ENCODE data around the gene PHRF1.

PHRF1 gene

DNA sequence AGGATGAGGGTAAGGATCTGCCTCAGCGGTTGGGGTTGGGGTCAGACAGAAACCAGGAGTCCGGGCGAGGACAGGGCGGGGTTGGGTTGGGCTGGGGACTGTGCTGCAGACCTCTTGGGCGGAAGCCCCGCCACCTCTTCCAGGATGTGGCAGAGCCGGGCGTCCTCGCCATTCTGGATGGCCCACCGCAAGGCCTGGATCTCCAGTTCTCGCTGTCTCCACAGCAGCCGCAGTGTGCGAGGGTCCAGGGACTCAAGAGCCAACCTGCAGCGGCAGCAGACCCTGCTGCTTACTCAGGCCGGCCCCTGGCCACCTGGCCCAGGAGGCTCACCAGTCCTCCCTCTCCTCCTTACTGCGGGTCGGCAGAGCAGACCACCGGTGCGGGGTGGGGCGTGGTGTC lies 17.8 kb upstream of the PHRF1 start:
- no peak for TF ChIP-seq CTCF (IDR thresholded peaks at IDR 0.05; ENCODE audit: low read length)
- TF ChIP-seq EZH2phosphoT487 (IDR thresholded peaks at IDR 0.05; ENCODE audit: low read length), result no peak
- Histone ChIP-seq H3K27ac (ENCODE audit: low read length) (no peak overlapping the region), H3K79me2 (ENCODE audit: low read length) (peaks cover 15% of the 10 kb centered on the region), H3K27me3 (replicated peaks; ENCODE audit: insufficient read depth, low read length) (peaks cover 28% of the 10 kb centered on the region), H4K20me1 (ENCODE audit: insufficient read depth, low read length) (no peaks in the 10 kb centered on the region), H3F3A (ENCODE audit: insufficient read depth, low read length) (no peaks in the 10 kb centered on the region), H3K4me2 (ENCODE audit: low read depth, low read length) (no peak overlapping the region), H2AFZ (ENCODE audit: low read length) (no peak overlapping the region), H3K4me3 (ENCODE audit: low read length) (no peak overlapping the region), H3K9me2 (replicated peaks; ENCODE audit: insufficient read depth, low read length) (no peaks in the 10 kb centered on the region), H3K9ac (ENCODE audit: low read length) (no peak overlapping the region), H3K4me1 (ENCODE audit: low read length) (peaks cover 6% of the 10 kb centered on the region), H3K9me3 (replicated peaks; ENCODE audit: insufficient read depth, low read length) (no peaks in the 10 kb centered on the region), H3K36me3 (replicated peaks; ENCODE audit: insufficient read depth, low read length) (no peaks in the 10 kb centered on the region)
- no peak for DNase-seq

DNA sequence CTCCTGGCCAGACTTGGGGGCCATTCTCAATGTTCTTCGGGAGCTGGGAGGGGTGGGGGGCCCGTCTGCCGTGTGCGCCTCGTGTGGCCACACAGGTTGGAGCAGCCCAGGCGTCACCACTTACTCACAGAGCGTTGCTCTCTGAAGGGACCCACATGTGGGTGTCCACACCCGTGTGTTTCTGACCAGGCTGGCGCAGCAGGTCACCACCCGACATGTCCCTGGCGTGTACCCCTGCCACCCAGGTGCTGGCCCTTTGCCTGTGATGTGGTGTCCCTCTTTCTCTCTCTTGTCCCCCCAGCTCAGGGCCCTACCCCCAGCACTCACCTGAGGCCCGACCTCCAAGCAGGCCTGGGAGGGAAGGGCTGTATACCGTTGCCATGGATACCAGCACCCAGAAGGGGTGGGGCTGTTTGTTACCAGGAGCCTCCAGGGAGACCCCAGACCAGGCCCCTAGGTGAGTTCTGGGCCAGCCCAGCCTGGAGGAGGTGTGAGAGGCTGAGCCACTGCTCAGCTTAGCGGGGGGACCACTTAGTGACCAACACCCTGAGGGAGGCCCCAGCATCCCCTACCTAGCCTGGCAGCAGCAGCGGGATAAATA lies 17.1 kb upstream of the PHRF1 start:
- H3K36me3 ChIP-seq (replicated peaks; ENCODE audit: insufficient read depth, low read length), result no peaks in the 10 kb centered on the region
- H2AFZ ChIP-seq (ENCODE audit: low read length), result no peak overlapping the region
- no peaks in the 10 kb centered on the region for H4K20me1 ChIP-seq (ENCODE audit: insufficient read depth, low read length)
- H3K27me3 ChIP-seq (replicated peaks; ENCODE audit: insufficient read depth, low read length), result peaks cover 28% of the 10 kb centered on the region
- H3K9me3 ChIP-seq (replicated peaks; ENCODE audit: insufficient read depth, low read length), result no peaks in the 10 kb centered on the region
- H3K27ac ChIP-seq (ENCODE audit: low read length), result no peak overlapping the region
- H3K4me1 ChIP-seq (ENCODE audit: low read length), result peaks cover 6% of the 10 kb centered on the region
- H3K4me2 ChIP-seq (ENCODE audit: low read depth, low read length), result no peak overlapping the region
- H3K4me3 ChIP-seq (ENCODE audit: low read length), result no peak overlapping the region
- no peaks in the 10 kb centered on the region for H3F3A ChIP-seq (ENCODE audit: insufficient read depth, low read length)
- no peak overlapping the region for H3K9ac ChIP-seq (ENCODE audit: low read length)
- peak; percentile 1 for DNase-seq
- no peaks in the 10 kb centered on the region for H3K9me2 ChIP-seq (replicated peaks; ENCODE audit: insufficient read depth, low read length)
- TF ChIP-seq EZH2phosphoT487 (IDR thresholded peaks at IDR 0.05; ENCODE audit: low read length) (no peak), CTCF (IDR thresholded peaks at IDR 0.05; ENCODE audit: low read length) (0 out of 2 replicates have a peak, but pooled peaks have one; percentile 5)
- peaks cover 15% of the 10 kb centered on the region for H3K79me2 ChIP-seq (ENCODE audit: low read length)

GRCh38 chr11:559712-560304 lies 16.5 kb upstream of the PHRF1 start:
- H3K79me2 ChIP-seq (ENCODE audit: low read length), result peaks cover 15% of the 10 kb centered on the region
- peaks cover 6% of the 10 kb centered on the region for H3K4me1 ChIP-seq (ENCODE audit: low read length)
- no peaks in the 10 kb centered on the region for H3K9me2 ChIP-seq (replicated peaks; ENCODE audit: insufficient read depth, low read length)
- H3K4me2 ChIP-seq (ENCODE audit: low read depth, low read length), result peak overlapping the region; percentile 98
- no peaks in the 10 kb centered on the region for H3F3A ChIP-seq (ENCODE audit: insufficient read depth, low read length)
- no peak for DNase-seq
- TF ChIP-seq EZH2 (optimal IDR thresholded peaks at IDR 0.05; ENCODE audit: low read depth, low read length) (no peak), CTCF (IDR thresholded peaks at IDR 0.05; ENCODE audit: low read length) (no peak), EZH2phosphoT487 (IDR thresholded peaks at IDR 0.05; ENCODE audit: low read length) (no peak)
- no peaks in the 10 kb centered on the region for H3K9me3 ChIP-seq (replicated peaks; ENCODE audit: insufficient read depth, low read length)
- H4K20me1 ChIP-seq (ENCODE audit: insufficient read depth, low read length), result no peaks in the 10 kb centered on the region
- H2AFZ ChIP-seq (ENCODE audit: low read length), result peak overlapping the region; percentile 71
- peak overlapping the region; percentile 78; the same call in 1 of the 2 replicates for H3K9ac ChIP-seq (ENCODE audit: low read length)
- H3K4me3 ChIP-seq (ENCODE audit: low read length), result peak overlapping the region; percentile 84
- H3K27ac ChIP-seq (ENCODE audit: low read length), result no peak overlapping the region
- no peaks in the 10 kb centered on the region for H3K36me3 ChIP-seq (replicated peaks; ENCODE audit: insufficient read depth, low read length)
- H3K27me3 ChIP-seq (replicated peaks; ENCODE audit: insufficient read depth, low read length), result peaks cover 28% of the 10 kb centered on the region
